HEK293 (cell line): Measurements from ENCODE around the gene RIT1.
A peak's percentile ranks its signal among the peaks of the same experiment; 100 is the strongest.

ENCODE experiments used
- CTCF ChIA-PET: fragments of 350-600 bp; formaldehyde crosslinking; extraction: SDS; loops from one replicate; lab custom pipeline; 2021; ENCODE audit warnings: antibody characterized with exemption; lab: Yijun Ruan, JAX
- POLR2A ChIA-PET: fragments of 300-600 bp; formaldehyde crosslinking; extraction: SDS; loops from one replicate; lab custom pipeline; 2020; ENCODE audit warnings: antibody characterized with exemption, inconsistent platforms; lab: Yijun Ruan, JAX
- H3K27ac ChIP-seq: fragments of 200-500 bp; sonication (Bioruptor generic); 2 replicates; pipeline ENCODE4 v1.5.1; 2014; ENCODE audit warnings: low read depth, low read length, control low read depth, inconsistent platforms; ENCODE audit errors: extremely low read depth
- H3K36me3 ChIP-seq, 2 experiments: fragments of 200-500 bp in 1 of 2; sonication (Bioruptor generic) in 1 of 2; 1 replicate in 1 of 2; 2 replicates in 1 of 2; pipeline ENCODE4 v1.5.1; 2014 to 2017; ENCODE audit warnings: inconsistent platforms in 2 of 2, low read length in 2 of 2; ENCODE audit not compliant: control insufficient read depth in 2 of 2, insufficient read depth in 1 of 2
- H3K4me1 ChIP-seq: fragments of 200-500 bp; sonication (Bioruptor generic); 2 replicates; pipeline ENCODE4 v1.5.1; 2014; ENCODE audit warnings: mild to moderate bottlenecking, low read length, inconsistent platforms; ENCODE audit not compliant: control insufficient read depth, insufficient read depth
- H3K4me3 ChIP-seq: 2 replicates; pipeline ENCODE4 v1.5.1; 2011; ENCODE audit warnings: low read depth, mild to moderate bottlenecking, control low read depth, low read length, moderate library complexity
- H3K9me3 ChIP-seq: fragments of 200-500 bp; sonication (Bioruptor generic); 2 replicates; pipeline ENCODE4 v1.5.1; 2014; ENCODE audit warnings: low read depth, low read length, inconsistent platforms; ENCODE audit not compliant: control insufficient read depth, insufficient read depth
- BCL11A ChIP-seq: fragments of 450-650 bp; formaldehyde crosslinking; IDR thresholded peaks from 2 replicates; pipeline ENCODE4 v1.5.1; 2016; ENCODE audit warnings: low read depth, missing biosample characterization, missing genetic modification characterization
- GLIS2 ChIP-seq: fragments of 450-650 bp; formaldehyde crosslinking; IDR thresholded peaks from 2 replicates; pipeline ENCODE4 v1.5.1; 2016; ENCODE audit warnings: missing biosample characterization, missing genetic modification characterization
- OSR2 ChIP-seq: fragments of 450-650 bp; formaldehyde crosslinking; IDR thresholded peaks from 2 replicates; pipeline ENCODE4 v1.5.1; 2016; ENCODE audit warnings: missing biosample characterization, missing genetic modification characterization
- OVOL3 ChIP-seq: fragments of 450-650 bp; formaldehyde crosslinking; IDR thresholded peaks from 2 replicates; pipeline ENCODE4 v1.5.1; 2016; ENCODE audit warnings: missing biosample characterization, missing genetic modification characterization
- RBAK ChIP-seq: fragments of 450-650 bp; formaldehyde crosslinking; IDR thresholded peaks from 2 replicates; pipeline ENCODE4 v1.5.1; 2016; ENCODE audit warnings: missing biosample characterization, missing genetic modification characterization
- SP7 ChIP-seq: fragments of 450-650 bp; formaldehyde crosslinking; IDR thresholded peaks from 2 replicates; pipeline ENCODE4 v1.5.1; 2016; ENCODE audit warnings: missing biosample characterization, missing genetic modification characterization
- YY1 ChIP-seq: fragments of 450-650 bp; formaldehyde crosslinking; IDR thresholded peaks from 2 replicates; pipeline ENCODE4 v1.5.1; 2018; ENCODE audit warnings: missing biosample characterization, missing genetic modification characterization
- ZBTB48 ChIP-seq: fragments of 450-650 bp; formaldehyde crosslinking; IDR thresholded peaks from 2 replicates; pipeline ENCODE4 v1.5.1; 2016; ENCODE audit warnings: missing biosample characterization, missing genetic modification characterization
- ZBTB7A ChIP-seq: fragments of 450-650 bp; formaldehyde crosslinking; IDR thresholded peaks from 2 replicates; pipeline ENCODE4 v1.5.1; 2016; ENCODE audit warnings: low read depth, missing biosample characterization, missing genetic modification characterization
- ZFP3 ChIP-seq: fragments of 450-650 bp; formaldehyde crosslinking; IDR thresholded peaks from 2 replicates; pipeline ENCODE4 v1.5.1; 2016; ENCODE audit warnings: low read depth, missing biosample characterization, missing genetic modification characterization
- ZNF10 ChIP-seq: fragments of 450-650 bp; formaldehyde crosslinking; IDR thresholded peaks from 2 replicates; pipeline ENCODE4 v1.5.1; 2017; ENCODE audit warnings: missing biosample characterization, missing genetic modification characterization
- ZNF114 ChIP-seq: fragments of 450-650 bp; formaldehyde crosslinking; IDR thresholded peaks from 2 replicates; pipeline ENCODE4 v1.5.0; 2017; ENCODE audit warnings: missing biosample characterization, missing genetic modification characterization
- ZNF155 ChIP-seq: fragments of 450-650 bp; formaldehyde crosslinking; IDR thresholded peaks from 2 replicates; pipeline ENCODE4 v1.5.1; 2016; ENCODE audit warnings: missing biosample characterization, missing genetic modification characterization
- ZNF211 ChIP-seq: fragments of 450-650 bp; formaldehyde crosslinking; IDR thresholded peaks from 2 replicates; pipeline ENCODE4 v1.5.1; 2016; ENCODE audit warnings: low read depth, missing biosample characterization, missing genetic modification characterization
- ZNF221 ChIP-seq: fragments of 450-650 bp; formaldehyde crosslinking; IDR thresholded peaks from 2 replicates; pipeline ENCODE4 v1.5.1; 2017; ENCODE audit warnings: missing biosample characterization, missing genetic modification characterization, borderline replicate concordance
- ZNF394 ChIP-seq: fragments of 450-650 bp; formaldehyde crosslinking; IDR thresholded peaks from 2 replicates; pipeline ENCODE4 v1.5.1; 2016; ENCODE audit warnings: missing biosample characterization, missing genetic modification characterization, mild to moderate bottlenecking, moderate library complexity, borderline replicate concordance
- ZNF560 ChIP-seq: fragments of 450-650 bp; formaldehyde crosslinking; IDR thresholded peaks from 2 replicates; pipeline ENCODE4 v1.5.1; 2017; ENCODE audit warnings: missing biosample characterization, missing genetic modification characterization, borderline replicate concordance
- ZNF747 ChIP-seq: fragments of 450-650 bp; formaldehyde crosslinking; IDR thresholded peaks from 2 replicates; pipeline ENCODE4 v1.5.1; 2016; ENCODE audit warnings: missing biosample characterization, missing genetic modification characterization
- ZNF768 ChIP-seq: fragments of 450-650 bp; formaldehyde crosslinking; IDR thresholded peaks from 2 replicates; pipeline ENCODE4 v1.5.1; 2018; ENCODE audit warnings: missing biosample characterization, mild to moderate bottlenecking, missing genetic modification characterization
- TF ChIP-seq, protein P1 (sequence below): fragments of 450-650 bp; formaldehyde crosslinking; IDR thresholded peaks from 2 replicates; pipeline ENCODE4 v1.5.1; 2016; ENCODE audit warnings: missing biosample characterization, missing genetic modification characterization
- TF ChIP-seq, protein P2 (sequence below): fragments of 450-650 bp; formaldehyde crosslinking; IDR thresholded peaks from 2 replicates; pipeline ENCODE4 v1.5.1; 2017; ENCODE audit warnings: missing biosample characterization, missing genetic modification characterization

The RIT1 gene

DNA sequence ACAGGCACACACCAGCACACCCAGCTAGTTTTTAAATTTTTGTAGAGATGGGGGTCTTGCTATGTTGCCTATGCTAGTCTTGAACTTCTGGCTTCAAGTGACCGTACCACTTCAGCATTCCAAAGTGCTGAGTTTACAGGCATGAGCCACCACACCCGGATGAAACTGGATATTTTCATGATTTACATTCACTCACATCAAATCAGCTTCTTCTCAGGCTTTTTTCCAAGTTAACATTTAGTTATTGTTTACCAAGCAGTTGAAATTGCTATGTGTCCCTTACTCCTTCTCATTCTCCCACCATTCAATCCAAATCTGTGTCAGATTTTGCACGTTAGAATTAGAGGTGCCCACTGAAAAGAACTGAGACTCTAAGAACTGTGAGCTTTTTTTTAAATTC lies 18.4 kb downstream of the RIT1 start:
- peaks cover 6 to 16% of the 10 kb centered on the region in 2 experiments for H3K36me3 ChIP-seq
- peak; percentile 52 for TF ChIP-seq SP7
- 0 out of 2 replicates have a peak, but pooled peaks have one; percentile 22 for TF ChIP-seq ZNF394 (tag by site-specific recombination)
- TF ChIP-seq, protein P1, sequence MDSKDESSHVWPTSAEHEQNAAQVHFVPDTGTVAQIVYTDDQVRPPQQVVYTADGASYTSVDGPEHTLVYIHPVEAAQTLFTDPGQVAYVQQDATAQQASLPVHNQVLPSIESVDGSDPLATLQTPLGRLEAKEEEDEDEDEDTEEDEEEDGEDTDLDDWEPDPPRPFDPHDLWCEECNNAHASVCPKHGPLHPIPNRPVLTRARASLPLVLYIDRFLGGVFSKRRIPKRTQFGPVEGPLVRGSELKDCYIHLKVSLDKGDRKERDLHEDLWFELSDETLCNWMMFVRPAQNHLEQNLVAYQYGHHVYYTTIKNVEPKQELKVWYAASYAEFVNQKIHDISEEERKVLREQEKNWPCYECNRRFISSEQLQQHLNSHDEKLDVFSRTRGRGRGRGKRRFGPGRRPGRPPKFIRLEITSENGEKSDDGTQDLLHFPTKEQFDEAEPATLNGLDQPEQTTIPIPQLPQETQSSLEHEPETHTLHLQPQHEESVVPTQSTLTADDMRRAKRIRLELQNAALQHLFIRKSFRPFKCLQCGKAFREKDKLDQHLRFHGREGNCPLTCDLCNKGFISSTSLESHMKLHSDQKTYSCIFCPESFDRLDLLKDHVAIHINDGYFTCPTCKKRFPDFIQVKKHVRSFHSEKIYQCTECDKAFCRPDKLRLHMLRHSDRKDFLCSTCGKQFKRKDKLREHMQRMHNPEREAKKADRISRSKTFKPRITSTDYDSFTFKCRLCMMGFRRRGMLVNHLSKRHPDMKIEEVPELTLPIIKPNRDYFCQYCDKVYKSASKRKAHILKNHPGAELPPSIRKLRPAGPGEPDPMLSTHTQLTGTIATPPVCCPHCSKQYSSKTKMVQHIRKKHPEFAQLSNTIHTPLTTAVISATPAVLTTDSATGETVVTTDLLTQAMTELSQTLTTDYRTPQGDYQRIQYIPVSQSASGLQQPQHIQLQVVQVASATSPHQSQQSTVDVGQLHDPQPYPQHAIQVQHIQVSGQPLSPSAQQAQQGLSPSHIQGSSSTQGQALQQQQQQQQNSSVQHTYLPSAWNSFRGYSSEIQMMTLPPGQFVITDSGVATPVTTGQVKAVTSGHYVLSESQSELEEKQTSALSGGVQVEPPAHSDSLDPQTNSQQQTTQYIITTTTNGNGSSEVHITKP (tag by site-specific recombination), result peak; percentile 28; the same call in 1 of the 2 replicates
- TF ChIP-seq ZBTB48 (tag by site-specific recombination), result no peak
- TF ChIP-seq ZBTB7A, result 0 out of 2 replicates have a peak, but pooled peaks have one; percentile 38
- TF ChIP-seq, protein P2, sequence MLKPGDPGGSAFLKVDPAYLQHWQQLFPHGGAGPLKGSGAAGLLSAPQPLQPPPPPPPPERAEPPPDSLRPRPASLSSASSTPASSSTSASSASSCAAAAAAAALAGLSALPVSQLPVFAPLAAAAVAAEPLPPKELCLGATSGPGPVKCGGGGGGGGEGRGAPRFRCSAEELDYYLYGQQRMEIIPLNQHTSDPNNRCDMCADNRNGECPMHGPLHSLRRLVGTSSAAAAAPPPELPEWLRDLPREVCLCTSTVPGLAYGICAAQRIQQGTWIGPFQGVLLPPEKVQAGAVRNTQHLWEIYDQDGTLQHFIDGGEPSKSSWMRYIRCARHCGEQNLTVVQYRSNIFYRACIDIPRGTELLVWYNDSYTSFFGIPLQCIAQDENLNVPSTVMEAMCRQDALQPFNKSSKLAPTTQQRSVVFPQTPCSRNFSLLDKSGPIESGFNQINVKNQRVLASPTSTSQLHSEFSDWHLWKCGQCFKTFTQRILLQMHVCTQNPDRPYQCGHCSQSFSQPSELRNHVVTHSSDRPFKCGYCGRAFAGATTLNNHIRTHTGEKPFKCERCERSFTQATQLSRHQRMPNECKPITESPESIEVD (tag by site-specific recombination), result 0 out of 2 replicates have a peak, but pooled peaks have one; percentile 19
- no peak for TF ChIP-seq ZNF768 (tag by site-specific recombination)
- TF ChIP-seq ZNF10 (tag by site-specific recombination), result no peak
- TF ChIP-seq BCL11A, result peak; percentile 63; the same call in 1 of the 2 replicates
- no peaks in the 10 kb centered on the region for H3K4me1 ChIP-seq
- H3K27ac ChIP-seq, result no peak overlapping the region
- ChIA-PET POLR2A (interaction anchor here (0.6 to 1.3 kb wide), 2 partner anchors 16 to 34 kb away, joined by 3 to 4 read pairs; partner anchors contain the start of gene SYT11), CTCF (interaction anchor here (0.6 to 1.8 kb wide), 2 partner anchors 35 to 173 kb away, joined by 4 to 8 read pairs; no protein-coding TSS in a partner anchor)
- H3K9me3 ChIP-seq, result no peaks in the 10 kb centered on the region
- no peak overlapping the region for H3K4me3 ChIP-seq

DNA sequence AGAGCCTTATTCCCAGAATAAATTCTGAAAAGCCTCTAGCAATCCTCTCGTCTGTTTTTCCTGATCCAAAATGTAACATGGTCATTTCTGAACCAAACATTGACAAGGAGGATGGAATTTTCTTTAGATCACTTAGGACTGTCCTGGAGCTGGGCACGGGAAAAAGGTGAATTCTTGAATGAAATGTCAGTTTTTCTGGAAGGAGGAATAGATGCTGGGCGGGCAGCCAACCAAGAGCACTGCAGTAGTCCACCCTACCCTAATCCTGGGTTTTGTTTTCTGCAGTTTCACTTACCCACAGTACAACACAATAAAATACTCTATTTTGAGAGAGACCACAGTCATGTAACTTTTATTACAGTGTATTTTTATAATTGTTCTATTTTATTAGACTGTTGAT lies 20.9 kb downstream of the RIT1 start:
- Histone ChIP-seq H3K36me3 (no peaks in the 10 kb centered on the region), H3K4me1 (no peaks in the 10 kb centered on the region), H3K4me3 (no peak overlapping the region), H3K9me3 (no peaks in the 10 kb centered on the region), H3K27ac (no peak overlapping the region)
- ChIA-PET CTCF (interaction anchor here (0.6 kb wide), 1 partner anchor 574 kb away, joined by 3 read pairs; no protein-coding TSS in a partner anchor), POLR2A (no interaction called here)
- no peak for TF ChIP-seq RBAK
- TF ChIP-seq ZNF221 (tag by site-specific recombination), result no peak
- TF ChIP-seq ZNF114, result no peak
- no peak for TF ChIP-seq ZNF155 (tag by site-specific recombination)
- TF ChIP-seq ZNF211 (tag by site-specific recombination), result no peak
- no peak for TF ChIP-seq ZNF560 (tag by site-specific recombination)
- TF ChIP-seq ZBTB48 (tag by site-specific recombination), result no peak
- TF ChIP-seq OSR2 (tag by site-specific recombination), result no peak
- no peak for TF ChIP-seq ZNF747
- TF ChIP-seq YY1 (tag by site-specific recombination), result no peak
- TF ChIP-seq ZFP3, result no peak
- TF ChIP-seq GLIS2 (tag by site-specific recombination), result no peak
- no peak for TF ChIP-seq OVOL3 (tag by site-specific recombination)
